Hippocampal formation (tissue), 2 donors: ENCODE data around the gene GBF1.

ENCODE experiments used
- DNase-seq, 2 donors: peaks; one replicate each; lab custom pipeline; 2025; lab: John Stamatoyannopoulos, UW

The GBF1 gene

DNA sequence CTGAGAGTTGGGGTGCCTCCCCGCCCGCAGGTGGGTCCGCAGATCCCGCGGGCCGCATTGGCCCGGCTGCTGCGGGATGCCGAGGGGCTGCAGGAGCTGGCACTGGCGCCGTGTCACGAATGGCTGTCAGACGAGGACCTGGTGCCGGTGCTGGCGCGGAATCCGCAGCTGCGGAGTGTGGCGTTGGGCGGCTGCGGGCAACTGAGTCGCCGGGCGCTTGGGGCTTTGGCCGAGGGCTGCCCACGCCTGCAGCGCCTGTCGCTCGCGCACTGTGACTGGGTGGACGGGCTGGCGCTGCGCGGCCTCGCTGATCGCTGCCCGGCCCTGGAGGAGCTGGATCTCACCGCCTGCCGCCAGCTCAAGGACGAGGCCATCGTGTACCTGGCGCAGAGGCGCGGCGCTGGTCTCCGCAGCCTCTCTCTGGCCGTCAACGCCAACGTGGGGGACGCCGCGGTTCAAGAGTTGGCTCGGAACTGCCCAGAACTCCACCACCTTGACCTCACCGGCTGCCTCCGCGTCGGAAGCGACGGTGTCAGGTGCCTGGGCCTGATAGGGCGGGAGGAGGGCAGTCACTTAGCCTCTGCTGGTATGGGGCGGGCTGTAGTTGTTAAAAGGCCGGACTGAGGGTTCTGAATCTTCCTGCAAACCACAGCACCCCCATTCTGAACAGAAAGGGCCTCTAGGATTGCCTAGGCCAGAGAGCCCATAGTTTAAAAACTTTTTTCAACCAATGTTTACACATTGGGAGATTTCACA lies 176.6 kb downstream of the GBF1 start:
- no peak for DNase-seq

- DNase-seq = peak in 1 of 2 donors; percentile 62
Observed at GRCh38 chr10:102422545-102423129, 177.3 kb downstream of the GBF1 start.

DNA sequence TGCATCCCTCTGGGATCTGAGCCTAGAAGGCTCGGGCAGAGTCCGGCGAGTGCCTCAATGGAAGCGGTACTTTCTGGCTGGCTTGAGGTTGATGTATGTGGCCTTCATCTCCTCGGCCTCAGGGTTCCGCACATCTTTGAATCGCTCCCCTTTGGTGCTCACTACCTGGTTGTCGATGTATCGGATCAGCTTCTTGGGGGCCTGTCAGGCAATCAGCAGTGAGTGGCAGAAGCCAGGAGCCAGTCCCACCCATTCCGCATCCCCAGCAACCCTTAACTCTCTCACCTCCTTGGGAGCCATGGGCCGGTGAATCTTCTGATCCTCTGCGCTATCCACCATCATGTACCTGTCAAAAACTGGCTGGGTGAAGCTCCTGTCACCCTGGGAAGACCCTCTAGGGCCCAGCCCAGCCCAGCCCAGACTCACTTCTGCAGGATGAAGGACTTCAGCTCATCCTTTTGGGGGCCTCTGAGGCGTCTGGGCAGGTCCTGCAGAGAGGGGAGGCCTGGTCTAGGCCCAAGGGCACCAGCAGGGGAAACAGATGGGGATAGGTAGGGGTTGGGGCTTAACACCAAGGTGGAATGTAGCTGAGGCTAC lies 178.1 kb downstream of the GBF1 start:
- no peak for DNase-seq

DNA sequence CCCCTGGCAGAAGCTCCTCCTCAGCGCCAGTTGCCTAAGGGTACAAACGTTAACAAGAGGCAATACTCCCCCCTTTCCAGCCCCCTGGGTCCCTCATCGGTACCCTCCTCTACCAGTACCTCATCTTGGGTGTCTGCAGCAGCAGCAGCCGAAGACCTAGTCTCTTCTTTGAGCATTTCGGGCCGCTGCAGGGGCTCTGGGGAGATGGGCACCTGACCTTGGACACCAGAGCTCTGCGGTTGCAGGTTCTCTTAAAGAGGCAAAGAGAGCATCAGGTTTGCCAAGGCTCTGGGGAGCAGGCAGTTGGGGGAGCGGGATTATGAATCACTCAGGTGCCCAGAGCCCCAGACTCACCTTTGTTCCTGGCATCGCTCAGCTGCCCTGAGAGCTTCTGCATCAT lies 178.8 kb downstream of the GBF1 start:
- DNase-seq = no peak

- no peak for DNase-seq
Observed at GRCh38 chr10:102424916-102425315, 179.6 kb downstream of the GBF1 start.

GRCh38 chr10:102425444-102425843 lies 180.1 kb downstream of the GBF1 start:
- no peak for DNase-seq

GRCh38 chr10:102426803-102427287 lies 181.5 kb downstream of the GBF1 start:
- no peak for DNase-seq

DNA sequence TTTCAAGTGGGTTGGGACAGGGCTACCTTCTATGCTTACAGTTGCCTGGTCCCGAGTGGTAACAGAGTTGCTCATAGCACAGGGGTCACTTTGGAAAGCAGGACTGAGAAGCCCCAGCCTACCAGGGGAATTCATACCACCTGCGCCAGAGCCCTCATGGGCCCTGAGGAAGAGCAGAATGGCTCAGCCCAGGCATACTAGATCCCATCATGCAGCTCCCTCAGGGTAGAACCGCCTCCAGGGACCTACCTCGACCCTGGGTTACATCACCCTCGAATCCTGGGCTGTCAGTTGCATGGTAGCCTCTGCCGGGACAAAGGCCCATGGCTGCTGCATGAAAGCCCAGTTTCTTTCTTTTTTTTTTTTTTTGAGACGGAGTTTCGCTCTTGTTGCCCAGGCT lies 184.1 kb downstream of the GBF1 start:
- DNase-seq = no peak

GRCh38 chr10:102431452-102432124 lies 186.3 kb downstream of the GBF1 start:
- no peak for DNase-seq
